GM12864 (cell line): Measurements from ENCODE around the gene FGFR3.

ENCODE experiments used
- DNase-seq: peaks from one replicate; pipeline ENCODE4 v3.0.0-alpha.2; 2011; ENCODE audit warnings: low read depth
- H3K4me3 ChIP-seq: 2 replicates; pipeline ENCODE4 v1.5.1; 2011; ENCODE audit warnings: mild to moderate bottlenecking, low read depth, low read length, control low read depth
- CTCF ChIP-seq: IDR thresholded peaks from 2 replicates; pipeline ENCODE4 v1.5.1; 2011; ENCODE audit warnings: low read depth, mild to moderate bottlenecking, moderate library complexity, low read length, control low read depth, inconsistent platforms; ENCODE audit errors: missing control alignments

Gene FGFR3

GRCh38 chr4:1751155-1751918, 41.8 kb upstream of the FGFR3 start:
- no peak overlapping the region for H3K4me3 ChIP-seq
- no peak for TF ChIP-seq CTCF
- no peak for DNase-seq

- DNase-seq = no peak
- no peak for TF ChIP-seq CTCF
- no peak overlapping the region for H3K4me3 ChIP-seq
These were observed 41.2 kb upstream of the FGFR3 start for GRCh38 chr4:1751919-1752283.

- TF ChIP-seq CTCF = no peak
- no peak overlapping the region for H3K4me3 ChIP-seq
- no peak for DNase-seq
These were observed 40.6 kb upstream of the FGFR3 start for GRCh38 chr4:1752284-1753041.

- H3K4me3 ChIP-seq = no peak overlapping the region
- no peak for TF ChIP-seq CTCF
- no peak for DNase-seq
These were observed 39.8 kb upstream of the FGFR3 start for GRCh38 chr4:1753294-1753696.

GRCh38 chr4:1753697-1754311, 39.3 kb upstream of the FGFR3 start:
- no peak for DNase-seq

GRCh38 chr4:1754336-1754735, 38.8 kb upstream of the FGFR3 start:
- DNase-seq = no peak
- TF ChIP-seq CTCF = no peak
- H3K4me3 ChIP-seq = no peak overlapping the region

More at GRCh38 chr4:1753697-1754311, 39.3 kb upstream of the FGFR3 start:
- no peak overlapping the region for H3K4me3 ChIP-seq
- no peak for TF ChIP-seq CTCF

- TF ChIP-seq CTCF = no peak
- no peak overlapping the region for H3K4me3 ChIP-seq
- no peak for DNase-seq
These were observed 37.8 kb upstream of the FGFR3 start for GRCh38 chr4:1755297-1755696.
